SK-N-SH (cell line): ENCODE results near the gene BOLL.

Experiments
- CTCF ChIP-seq: fragments of 200-600 bp; sonication (generic); IDR thresholded peaks from 2 replicates; pipeline ENCODE4 v1.6.1; 2017; ENCODE audit warnings: antibody characterized with exemption, mild to moderate bottlenecking, moderate library complexity
- GABPA ChIP-seq: IDR thresholded peaks from 2 replicates; pipeline ENCODE4 v1.4.0; 2012; ENCODE audit warnings: low read depth, mild to moderate bottlenecking
- GATA2 ChIP-seq: sonication (generic); formaldehyde crosslinking; IDR thresholded peaks from 2 replicates; pipeline ENCODE4 v1.5.0; 2020; ENCODE audit warnings: mild to moderate bottlenecking, missing genetic modification reagents
- POLR2AphosphoS5 ChIP-seq: IDR thresholded peaks from 2 replicates; pipeline ENCODE4 v1.6.1; 2012; ENCODE audit warnings: low read depth, low read length
- RAD21 ChIP-seq: IDR thresholded peaks from 2 replicates; pipeline ENCODE4 v1.6.1; 2012; ENCODE audit warnings: mild to moderate bottlenecking, low read length
- SIN3A ChIP-seq: IDR thresholded peaks from 2 replicates; pipeline ENCODE4 v1.6.1; 2012; ENCODE audit warnings: low read depth, mild to moderate bottlenecking, low read length, moderate library complexity, borderline replicate concordance
- USF2 ChIP-seq: fragments of 150-350 bp; IDR thresholded peaks from 2 replicates; pipeline ENCODE4 v1.6.1; 2017; ENCODE audit warnings: antibody characterized with exemption, low read length, low read depth, borderline replicate concordance

GRCh38 chr2:197810491-197810890, 25.4 kb upstream of the BOLL start:
- TF ChIP-seq POLR2AphosphoS5 = no peak
- TF ChIP-seq CTCF = no peak
- TF ChIP-seq RAD21 = no peak
- TF ChIP-seq GABPA = no peak
- TF ChIP-seq USF2 = no peak
- no peak for TF ChIP-seq GATA2 (CRISPR knock-in tag)
- TF ChIP-seq SIN3A = no peak
